ENCODE data around the gene CAMTA1.
"Not testable (repeated sequence)": the region's sequence is repeated elsewhere in the genome, so short reads cannot be mapped to it uniquely, and the experiment has no call there.

CAMTA1 gene

DNA sequence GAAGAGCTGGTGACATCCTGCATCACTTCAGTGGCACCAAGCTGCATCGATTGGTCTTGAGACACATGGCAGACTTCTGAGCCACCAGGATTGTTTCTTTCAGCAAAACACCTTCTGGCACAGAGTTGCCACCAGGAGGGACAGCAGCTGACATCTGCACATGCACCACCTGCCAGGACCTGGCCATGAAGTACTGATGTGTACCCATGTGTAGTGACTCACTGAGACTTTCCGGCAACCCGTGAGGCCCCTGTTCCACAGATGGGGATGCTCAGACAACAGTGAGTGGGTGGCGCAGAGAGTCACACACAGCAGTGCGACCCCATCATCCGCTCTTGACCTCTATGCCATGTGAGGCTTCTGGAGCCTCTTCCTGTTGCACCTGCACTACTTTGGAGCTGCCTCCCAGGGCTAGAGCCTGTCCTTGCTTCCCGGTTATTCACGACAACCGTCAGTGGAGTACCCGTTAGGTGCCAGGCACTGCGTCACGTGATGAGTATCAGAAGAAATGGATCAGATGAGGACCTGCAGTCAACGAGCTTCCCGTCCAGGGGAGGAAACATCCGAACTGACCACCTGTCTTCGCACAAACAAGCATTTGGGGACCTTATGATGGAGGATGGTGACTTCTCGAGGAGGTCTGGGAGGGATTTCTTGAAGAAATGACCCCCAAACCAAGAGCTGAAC lies 905.4 kb downstream of the CAMTA1 start:
- no peak for DNase-seq (ENCODE audit: low read depth, low spot score)

- DNase-seq (ENCODE audit: low read depth, low spot score): no peak
Observed at GRCh38 chr1:7691576-7691975, 906.3 kb downstream of the CAMTA1 start.

DNA sequence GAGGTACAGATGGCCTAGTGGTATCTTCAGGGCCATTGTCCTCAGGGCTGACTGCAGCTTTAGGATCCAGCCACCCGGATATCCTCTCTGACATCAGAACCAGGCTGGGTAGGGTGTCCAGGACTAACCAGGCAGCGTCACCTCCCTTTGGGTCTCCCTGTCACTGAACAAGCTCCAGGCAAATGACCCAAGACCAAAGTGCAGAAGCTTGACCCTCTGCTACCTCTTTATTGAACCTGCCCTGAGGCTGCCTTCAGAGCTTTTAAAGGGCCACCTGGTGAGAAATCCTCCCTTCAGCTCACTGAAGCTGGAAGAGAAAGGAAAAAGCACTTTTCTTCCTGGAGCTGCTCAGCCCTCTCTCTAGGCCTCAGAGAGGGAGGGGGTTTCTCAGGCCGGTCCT lies 906.8 kb downstream of the CAMTA1 start:
- DNase-seq (ENCODE audit: low read depth, low spot score): no peak

- not testable (repeated sequence) for DNase-seq (ENCODE audit: low read depth, low spot score)
Observed at GRCh38 chr1:7693037-7693436, 907.8 kb downstream of the CAMTA1 start.

DNA sequence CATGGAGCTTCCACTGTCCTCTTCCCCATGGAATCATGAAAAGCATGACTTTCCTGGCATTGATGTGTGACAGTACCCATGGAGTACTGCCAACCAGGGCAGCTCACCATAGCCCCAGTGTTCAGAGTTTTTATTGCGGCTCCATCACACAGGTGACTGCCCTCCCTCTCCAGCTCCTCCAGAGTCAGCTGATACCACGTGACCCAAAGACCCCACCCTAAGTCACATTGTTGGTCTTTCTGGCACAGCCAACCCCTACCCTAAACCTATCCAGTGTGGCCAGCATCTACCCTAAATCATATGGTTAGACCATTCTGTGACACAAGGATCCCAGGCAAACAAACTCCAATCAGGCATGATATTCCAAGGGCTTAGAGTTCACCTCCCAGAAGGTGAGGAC lies 908.4 kb downstream of the CAMTA1 start:
- DNase-seq (ENCODE audit: low read depth, low spot score): no peak

DNA sequence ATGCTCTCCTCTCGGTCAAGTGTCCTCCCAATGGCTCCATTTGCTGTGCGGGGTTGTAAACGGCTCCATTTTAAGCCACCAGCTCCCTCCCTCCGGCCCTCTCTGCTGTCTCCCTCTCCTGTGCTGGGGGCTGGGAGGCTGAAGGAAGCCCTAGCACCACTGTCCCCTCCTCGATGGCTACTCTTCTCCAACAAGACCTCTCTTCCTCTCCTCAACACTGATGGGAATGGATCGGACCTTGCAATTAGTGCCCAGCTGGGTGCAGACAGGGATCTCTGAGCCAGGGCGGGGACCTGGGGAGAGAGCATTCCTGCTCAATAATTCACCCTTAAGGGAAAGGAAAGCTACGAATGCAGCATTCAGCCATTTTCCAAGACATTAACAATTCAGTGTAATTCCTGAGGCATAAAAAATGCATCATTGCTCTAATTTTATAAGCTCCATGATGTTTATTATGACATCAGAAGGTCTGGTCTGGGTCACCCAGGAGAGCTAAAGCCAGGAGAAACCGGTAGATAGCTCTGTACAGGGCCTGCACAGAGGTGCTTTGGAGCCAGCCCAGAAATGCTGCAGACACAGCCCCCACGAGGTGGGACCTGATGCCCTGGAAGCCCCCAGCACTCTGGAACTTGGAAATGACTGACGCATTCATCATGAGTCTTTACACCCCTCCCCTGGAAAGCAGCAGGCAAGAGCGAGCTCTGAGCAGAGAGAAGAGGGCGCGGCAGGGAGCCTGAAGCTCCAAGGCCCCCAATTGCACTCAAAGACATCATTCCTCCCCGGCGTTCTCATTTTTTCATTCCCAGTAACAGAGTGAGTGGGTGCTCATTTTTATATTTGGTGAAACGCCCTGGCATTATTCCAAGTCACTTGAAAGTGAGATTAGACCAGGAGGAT lies 909.6 kb downstream of the CAMTA1 start:
- no peak for DNase-seq (ENCODE audit: low read depth, low spot score)

GRCh38 chr1:7695497-7696117 lies 910.4 kb downstream of the CAMTA1 start:
- no peak for DNase-seq (ENCODE audit: low read depth, low spot score)

DNA sequence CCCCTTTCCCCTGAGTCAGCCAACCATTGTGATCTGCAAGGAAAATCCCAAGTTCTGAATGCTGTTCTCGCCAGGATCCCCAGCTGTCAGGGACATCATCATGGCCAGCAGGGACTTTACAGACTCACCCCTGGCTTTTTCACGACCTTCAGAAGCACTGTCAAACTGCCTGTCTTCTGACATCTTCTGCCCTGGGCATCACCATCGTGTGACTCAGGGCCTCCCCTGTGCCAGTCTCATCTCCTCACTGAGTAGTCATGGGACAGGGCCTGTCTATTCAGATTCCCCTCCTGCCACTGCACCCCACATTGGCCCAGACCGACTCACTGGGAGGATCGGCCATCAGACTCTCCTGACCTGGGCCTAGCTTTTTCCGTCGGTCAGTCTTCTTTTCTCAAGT lies 913.4 kb downstream of the CAMTA1 start:
- no peak for DNase-seq (ENCODE audit: low read depth, low spot score)

DNA sequence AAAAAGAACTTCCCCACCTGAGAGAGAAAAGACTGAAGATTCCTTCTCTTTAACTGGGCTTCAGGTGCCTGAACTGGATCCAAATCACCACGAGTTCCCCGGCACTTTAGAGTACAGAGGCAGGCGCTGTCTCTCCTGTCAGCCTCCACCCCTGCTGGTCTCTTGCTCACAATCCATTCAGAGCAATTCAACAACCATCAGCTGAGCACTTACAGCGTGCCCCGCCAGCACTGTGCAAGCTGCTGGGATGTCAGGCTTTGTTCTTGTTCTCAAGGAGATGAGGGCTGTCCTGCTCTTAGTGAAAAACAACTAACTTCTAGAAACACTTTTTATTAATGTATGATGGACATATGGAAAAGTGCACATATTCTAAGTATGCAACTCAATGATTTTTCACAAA lies 917.1 kb downstream of the CAMTA1 start:
- DNase-seq (ENCODE audit: low read depth, low spot score): no peak

GRCh38 chr1:7703321-7704213 lies 918.3 kb downstream of the CAMTA1 start:
- DNase-seq (ENCODE audit: low read depth, low spot score): no peak

- peak; percentile 68 for DNase-seq (ENCODE audit: low read depth, low spot score)
Observed at GRCh38 chr1:7704214-7705047, 919.2 kb downstream of the CAMTA1 start.

DNA sequence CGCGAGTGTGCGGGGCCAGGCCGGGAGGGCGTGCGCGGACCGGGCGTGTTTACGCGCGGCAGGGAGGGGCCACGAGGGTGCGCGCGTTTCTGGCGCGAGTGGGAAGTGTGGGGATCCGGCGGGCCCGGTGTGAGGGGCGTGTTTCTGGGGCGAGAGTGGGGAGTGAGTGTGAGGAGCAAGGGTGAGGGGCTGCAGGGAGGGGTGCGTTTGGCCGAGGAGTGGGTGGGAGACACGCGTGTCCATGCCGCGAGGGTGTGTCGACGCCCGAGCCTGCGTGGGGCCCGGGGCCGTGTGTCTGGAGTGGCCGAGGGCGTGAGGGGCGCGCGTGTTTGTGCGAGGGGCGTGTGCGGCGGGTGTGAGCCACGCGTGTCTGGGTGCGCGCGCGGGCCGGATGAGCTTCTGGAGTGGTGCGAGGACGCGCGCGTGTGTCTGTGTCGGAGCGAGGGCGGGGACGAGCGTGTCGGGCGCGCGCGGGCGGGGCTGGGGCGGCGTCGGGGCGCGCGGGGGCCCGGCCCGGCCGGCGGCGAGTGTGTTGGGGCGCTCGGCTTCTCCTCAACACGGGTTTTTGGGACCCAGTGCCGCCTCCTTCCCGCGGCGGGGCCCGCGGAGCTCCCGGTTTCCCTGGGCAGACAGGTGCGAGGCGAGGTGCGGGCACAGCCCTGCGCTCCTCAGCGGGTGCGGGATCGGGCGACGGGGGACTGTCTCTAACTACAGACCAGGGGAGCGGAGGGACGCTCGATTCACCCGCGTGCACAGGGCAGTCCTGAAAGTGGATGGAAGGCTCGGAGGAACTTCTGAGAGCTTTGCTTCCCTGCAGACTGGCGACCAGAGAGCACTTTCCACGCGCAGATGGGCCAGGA lies 920.0 kb downstream of the CAMTA1 start:
- no peak for DNase-seq (ENCODE audit: low read depth, low spot score)

- DNase-seq (ENCODE audit: low read depth, low spot score): no peak
Observed at GRCh38 chr1:7705908-7706216, 920.6 kb downstream of the CAMTA1 start.

DNA sequence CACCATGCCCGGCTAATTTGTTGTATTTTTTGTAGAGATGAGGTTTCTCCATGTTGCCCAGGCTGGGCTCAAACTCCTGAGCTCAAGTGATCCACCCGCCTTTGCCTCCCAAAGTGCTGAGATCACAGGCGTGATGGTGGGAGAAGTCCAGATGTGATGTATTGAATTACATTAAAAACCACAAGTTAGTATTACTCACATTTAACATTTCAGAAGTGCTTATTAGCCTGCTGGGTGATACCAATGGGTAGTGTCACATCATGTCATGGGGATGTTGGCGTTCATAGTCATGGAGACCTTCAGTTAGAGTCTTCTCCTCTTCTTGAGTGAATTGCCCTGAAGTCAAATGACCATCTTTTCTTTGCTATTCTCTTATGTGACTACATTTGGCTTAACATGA lies 922.3 kb downstream of the CAMTA1 start:
- no peak for DNase-seq (ENCODE audit: low read depth, low spot score)

DNA sequence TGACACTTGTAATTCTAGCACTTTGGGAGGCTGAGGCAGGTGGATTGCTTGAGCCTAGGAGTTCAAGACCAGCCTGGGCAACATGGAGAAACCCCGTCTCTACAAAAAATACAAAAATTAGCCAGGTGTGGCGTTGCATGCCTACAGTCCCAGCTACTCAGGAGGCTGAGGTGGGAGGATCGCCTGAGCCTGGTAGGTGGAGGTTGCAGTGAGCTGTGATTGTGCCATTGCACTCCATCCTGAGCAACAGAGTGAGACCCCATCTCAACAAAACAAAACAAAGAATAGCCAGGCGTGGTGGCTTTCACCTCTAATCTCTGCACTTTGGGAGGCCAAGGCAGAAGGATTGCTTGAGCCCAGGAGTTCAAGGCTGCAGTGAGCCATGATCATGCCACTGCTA lies 922.8 kb downstream of the CAMTA1 start:
- not testable (repeated sequence) for DNase-seq (ENCODE audit: low read depth, low spot score)

DNA sequence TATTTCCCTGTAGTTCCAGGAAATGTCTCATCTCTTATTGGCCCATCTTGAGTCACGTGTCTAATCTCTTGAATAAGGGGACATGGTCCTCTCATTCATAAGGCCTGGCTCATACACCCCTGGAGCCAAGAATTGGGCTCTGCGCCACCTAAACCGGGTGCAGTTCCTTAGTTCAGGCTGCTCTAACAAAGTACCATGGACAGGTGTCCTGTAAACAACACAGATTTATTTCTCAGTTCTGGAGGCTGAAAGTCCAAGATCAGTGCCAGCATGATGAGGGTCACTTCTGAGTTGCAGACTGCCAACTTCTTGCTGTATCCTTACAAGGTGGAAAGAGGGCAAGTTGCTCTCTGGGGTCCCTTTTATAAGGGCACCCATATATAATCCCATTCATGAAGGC lies 925.6 kb downstream of the CAMTA1 start:
- DNase-seq (ENCODE audit: low read depth, low spot score): no peak

DNA sequence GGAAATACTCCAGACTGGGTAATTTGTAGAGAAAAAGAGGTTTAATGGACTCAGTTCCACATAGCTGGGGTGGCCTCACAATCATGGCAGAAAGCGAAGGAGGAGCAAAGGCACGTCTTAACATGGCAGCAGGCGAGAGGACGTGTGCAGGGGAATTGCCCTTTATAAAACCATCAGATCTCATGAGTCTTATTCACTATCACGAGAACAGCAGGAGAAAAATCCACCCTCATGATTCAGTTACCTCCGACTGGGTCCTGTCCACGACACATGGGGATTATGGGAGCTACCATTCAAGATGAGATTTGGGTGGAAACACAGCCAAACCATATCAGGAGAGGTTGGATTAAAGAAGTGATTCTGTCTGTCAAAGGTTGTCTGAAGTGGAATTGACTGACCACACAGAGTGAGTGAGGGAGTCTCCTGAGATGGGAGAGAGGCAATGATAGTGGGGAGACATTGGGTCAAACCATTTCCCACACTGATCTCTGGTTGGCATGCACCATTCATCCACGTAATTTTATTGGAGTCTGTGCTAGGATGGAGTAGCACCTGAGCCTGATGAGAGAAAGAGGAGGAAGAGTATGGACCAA lies 927.6 kb downstream of the CAMTA1 start:
- no peak for DNase-seq (ENCODE audit: low read depth, low spot score)

DNA sequence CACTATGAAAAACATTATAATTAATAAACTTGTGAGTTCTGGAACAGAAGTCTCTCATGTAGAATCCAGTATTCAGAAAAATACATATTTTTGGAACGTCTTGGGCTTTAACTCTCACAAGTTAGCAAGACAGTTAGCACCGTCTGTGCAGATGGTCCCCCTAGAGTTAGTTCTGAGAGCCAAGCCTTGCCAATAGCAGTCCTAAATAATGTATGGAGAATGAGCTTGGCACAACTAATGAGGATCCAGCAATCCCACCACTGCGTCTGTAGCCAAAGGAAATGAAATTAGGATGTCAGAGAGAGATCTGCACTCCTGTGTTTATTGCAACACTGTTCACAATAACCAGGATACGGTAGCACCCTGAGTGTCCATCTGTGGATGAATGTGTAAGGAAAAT lies 931.3 kb downstream of the CAMTA1 start:
- DNase-seq (ENCODE audit: low read depth, low spot score): no peak

- no peak for DNase-seq (ENCODE audit: low read depth, low spot score)
Observed at GRCh38 chr1:7717748-7718368, 932.6 kb downstream of the CAMTA1 start.
